OCI-M2 (cell line): Measurements from ENCODE around the gene KCNH1.

Source experiments
- DNase-seq: peaks from one replicate; lab custom pipeline; 2025; ENCODE audit not compliant: unreplicated experiment; lab: John Stamatoyannopoulos, UW

The KCNH1 gene

GRCh38 chr1:211133836-211134669 is at the start of gene KCNH1:
Gene KCNH1 (minus strand): TSS chr1:211134148. CDS start chr1:211133945, 203 bp downstream.
- DNase-seq = no peak

- no peak for DNase-seq
These were observed 48.8 kb upstream of the KCNH1 start for GRCh38 chr1:211182746-211183145.

- no peak for DNase-seq
These were observed 40.4 kb upstream of the KCNH1 start for GRCh38 chr1:211174375-211174774.

GRCh38 chr1:211172657-211173056 is 38.7 kb upstream of the KCNH1 start:
- DNase-seq = no peak

GRCh38 chr1:211169353-211169752 is 35.4 kb upstream of the KCNH1 start:
- no peak for DNase-seq

- DNase-seq = no peak
These were observed 24.9 kb upstream of the KCNH1 start for GRCh38 chr1:211158866-211159265.

GRCh38 chr1:211155040-211155439 is 21.1 kb upstream of the KCNH1 start:
- DNase-seq = no peak

- DNase-seq = no peak
These were observed 20.0 kb upstream of the KCNH1 start for GRCh38 chr1:211153932-211154331.

GRCh38 chr1:211148366-211148765 is 14.4 kb upstream of the KCNH1 start:
- no peak for DNase-seq

- no peak for DNase-seq
These were observed 12.0 kb upstream of the KCNH1 start for GRCh38 chr1:211145944-211146343.

GRCh38 chr1:211135342-211135950 is 1.5 kb upstream of the KCNH1 start:
- DNase-seq = no peak

- no peak for DNase-seq
These were observed 534 bp downstream of the KCNH1 start for GRCh38 chr1:211133393-211133835.

- DNase-seq = no peak
These were observed 1.1 kb downstream of the KCNH1 start for GRCh38 chr1:211132721-211133392.

GRCh38 chr1:211129776-211130175 is 4.2 kb downstream of the KCNH1 start:
- DNase-seq = no peak

- no peak for DNase-seq
These were observed 6.8 kb downstream of the KCNH1 start for GRCh38 chr1:211127166-211127565.

GRCh38 chr1:211126622-211127021 is 7.3 kb downstream of the KCNH1 start:
- no peak for DNase-seq

GRCh38 chr1:211118407-211119102 is 15.4 kb downstream of the KCNH1 start:
- DNase-seq = no peak

- no peak for DNase-seq
These were observed 19.5 kb downstream of the KCNH1 start for GRCh38 chr1:211114446-211114845.

GRCh38 chr1:211113566-211113965 is 20.4 kb downstream of the KCNH1 start:
- DNase-seq = no peak

- DNase-seq = no peak
These were observed 22.6 kb downstream of the KCNH1 start for GRCh38 chr1:211111351-211111750.

- DNase-seq = no peak
These were observed 32.5 kb downstream of the KCNH1 start for GRCh38 chr1:211101481-211101880.
